Measurements from ENCODE around the gene DPYD. TPM values are rescaled to one million over a fixed set of nuclear protein-coding genes. Genes with fewer than 3 reads are reported as not detected.

Gene DPYD
- total and polyA plus RNA-seq, 4 donors = 17.7 to 99.3 (median 74.4) TPM

DNA sequence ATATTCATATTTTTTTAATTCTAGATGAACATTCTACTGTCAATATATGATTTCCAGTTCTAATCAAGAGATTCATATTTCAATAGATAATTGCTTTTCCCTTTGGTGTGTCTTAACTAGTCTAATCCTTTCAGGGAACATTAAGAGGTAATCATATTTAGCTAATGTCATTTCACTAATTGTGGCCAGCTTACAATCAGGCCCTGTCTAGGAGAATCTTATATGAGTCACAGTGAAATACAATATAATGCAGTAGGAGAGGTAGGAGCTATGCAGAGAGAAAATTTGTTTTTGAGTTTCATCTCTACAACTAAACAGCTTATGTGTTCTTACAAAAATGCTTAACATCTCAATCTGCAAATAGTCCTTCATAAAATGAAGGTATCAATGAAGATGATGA, 85.9 kb downstream of the DPYD start:
- Histone ChIP-seq H3K27me3 (ENCODE audit: control insufficient read depth in 3 of 3, insufficient read depth in 3 of 3, low read length in 2 of 3) (no peaks in the 10 kb centered on the region), H3K4me1 (ENCODE audit: control insufficient read depth in 5 of 5, insufficient read depth in 5 of 5, low read length in 5 of 5) (no peaks in the 10 kb centered on the region), H3K36me3 (ENCODE audit: control insufficient read depth in 4 of 4, insufficient read depth in 4 of 4, low read length in 4 of 4) (no peaks in the 10 kb centered on the region), H3K9ac (ENCODE audit: insufficient read depth in 1 of 2, low read length in 2 of 2) (no peak overlapping the region), H3K4me3 (no peak overlapping the region), H3K27ac (ENCODE audit: low read depth in 1 of 2, low read length in 1 of 2) (no peak overlapping the region), H3K9me3 (ENCODE audit: control insufficient read depth in 4 of 4, insufficient read depth in 3 of 4, low read length in 3 of 4) (no peaks in the 10 kb centered on the region)
- TF ChIP-seq, protein P1, sequence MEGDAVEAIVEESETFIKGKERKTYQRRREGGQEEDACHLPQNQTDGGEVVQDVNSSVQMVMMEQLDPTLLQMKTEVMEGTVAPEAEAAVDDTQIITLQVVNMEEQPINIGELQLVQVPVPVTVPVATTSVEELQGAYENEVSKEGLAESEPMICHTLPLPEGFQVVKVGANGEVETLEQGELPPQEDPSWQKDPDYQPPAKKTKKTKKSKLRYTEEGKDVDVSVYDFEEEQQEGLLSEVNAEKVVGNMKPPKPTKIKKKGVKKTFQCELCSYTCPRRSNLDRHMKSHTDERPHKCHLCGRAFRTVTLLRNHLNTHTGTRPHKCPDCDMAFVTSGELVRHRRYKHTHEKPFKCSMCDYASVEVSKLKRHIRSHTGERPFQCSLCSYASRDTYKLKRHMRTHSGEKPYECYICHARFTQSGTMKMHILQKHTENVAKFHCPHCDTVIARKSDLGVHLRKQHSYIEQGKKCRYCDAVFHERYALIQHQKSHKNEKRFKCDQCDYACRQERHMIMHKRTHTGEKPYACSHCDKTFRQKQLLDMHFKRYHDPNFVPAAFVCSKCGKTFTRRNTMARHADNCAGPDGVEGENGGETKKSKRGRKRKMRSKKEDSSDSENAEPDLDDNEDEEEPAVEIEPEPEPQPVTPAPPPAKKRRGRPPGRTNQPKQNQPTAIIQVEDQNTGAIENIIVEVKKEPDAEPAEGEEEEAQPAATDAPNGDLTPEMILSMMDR (IDR thresholded peaks at IDR 0.05; ENCODE audit: control extremely low read depth, extremely low read depth) = no peak
- ATAC-seq (ENCODE audit: insufficient read depth, low FRiP score) (no peak), DNase-seq (no peak)

DNA sequence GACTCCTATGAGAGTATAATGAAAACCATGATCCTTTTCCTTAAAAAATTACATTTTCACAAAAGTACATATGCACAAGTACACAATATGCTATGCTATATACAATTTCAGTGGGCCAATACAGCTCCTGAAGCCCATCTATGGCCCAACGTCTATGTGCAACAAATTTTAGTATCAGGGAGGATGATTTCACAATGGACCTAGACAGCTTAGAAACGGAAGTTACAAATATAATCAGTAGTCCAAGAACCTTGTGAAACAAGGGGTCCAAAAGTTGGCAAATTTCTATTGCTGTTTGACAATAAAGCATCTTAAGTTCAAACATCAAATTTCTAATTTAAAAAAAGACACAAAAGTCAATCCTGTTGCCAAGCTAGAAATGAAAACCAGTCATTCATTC, 87.0 kb downstream of the DPYD start:
- Histone ChIP-seq H3K27me3 (ENCODE audit: control insufficient read depth in 3 of 3, insufficient read depth in 3 of 3, low read length in 2 of 3) (no peaks in the 10 kb centered on the region), H3K36me3 (ENCODE audit: control insufficient read depth in 4 of 4, insufficient read depth in 4 of 4, low read length in 4 of 4) (no peaks in the 10 kb centered on the region), H3K4me3 (no peak overlapping the region), H3K9me3 (ENCODE audit: control insufficient read depth in 4 of 4, insufficient read depth in 3 of 4, low read length in 3 of 4) (no peaks in the 10 kb centered on the region), H3K4me1 (ENCODE audit: control insufficient read depth in 5 of 5, insufficient read depth in 5 of 5, low read length in 5 of 5) (no peaks in the 10 kb centered on the region), H3K9ac (ENCODE audit: insufficient read depth in 1 of 2, low read length in 2 of 2) (no peak overlapping the region), H3K27ac (ENCODE audit: low read depth in 1 of 2, low read length in 1 of 2) (no peak overlapping the region)
- DNase-seq = no peak
- 45 to 69% methylated on average over 2 of the region's 2 CpGs for WGBS, 2 donors
- TF ChIP-seq, protein P1 (IDR thresholded peaks at IDR 0.05; ENCODE audit: control extremely low read depth, extremely low read depth) = no peak
- no peak for ATAC-seq (ENCODE audit: insufficient read depth, low FRiP score)

DNA sequence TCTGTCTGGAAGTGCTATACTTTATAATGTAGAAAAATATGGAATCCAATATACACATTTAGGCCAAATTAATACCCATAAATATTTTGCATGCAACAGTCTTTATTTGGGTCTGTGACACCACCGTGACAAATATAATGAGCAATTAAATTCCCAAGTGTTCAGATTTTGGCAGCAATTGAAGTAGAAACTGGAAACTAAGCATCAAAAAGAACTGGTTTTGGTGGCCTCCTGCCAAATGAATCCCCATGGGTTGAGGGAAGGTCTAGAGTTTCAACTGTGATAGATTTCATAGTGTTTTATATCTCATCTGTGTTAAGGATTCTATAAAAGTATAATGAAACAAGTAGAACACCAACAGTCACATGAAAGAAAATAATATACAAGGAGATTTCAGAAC, 88.4 kb downstream of the DPYD start:
- whole genome bisulfite sequencing, 2 donors = 72 to 91% methylated on average over 1 of the region's 1 CpG
- TF ChIP-seq, protein P1 (IDR thresholded peaks at IDR 0.05; ENCODE audit: control extremely low read depth, extremely low read depth) = no peak
- Histone ChIP-seq H3K4me1 (ENCODE audit: control insufficient read depth in 5 of 5, insufficient read depth in 5 of 5, low read length in 5 of 5) (no peaks in the 10 kb centered on the region), H3K9me3 (ENCODE audit: control insufficient read depth in 4 of 4, insufficient read depth in 3 of 4, low read length in 3 of 4) (no peaks in the 10 kb centered on the region), H3K27ac (ENCODE audit: low read depth in 1 of 2, low read length in 1 of 2) (no peak overlapping the region), H3K9ac (ENCODE audit: insufficient read depth in 1 of 2, low read length in 2 of 2) (no peak overlapping the region), H3K36me3 (ENCODE audit: control insufficient read depth in 4 of 4, insufficient read depth in 4 of 4, low read length in 4 of 4) (no peaks in the 10 kb centered on the region), H3K4me3 (no peak overlapping the region), H3K27me3 (ENCODE audit: control insufficient read depth in 3 of 3, insufficient read depth in 3 of 3, low read length in 2 of 3) (no peaks in the 10 kb centered on the region)
- ATAC-seq (ENCODE audit: insufficient read depth, low FRiP score) (no peak), DNase-seq (peak in 2 of 3 donors; percentile 13 to 18)

DNA sequence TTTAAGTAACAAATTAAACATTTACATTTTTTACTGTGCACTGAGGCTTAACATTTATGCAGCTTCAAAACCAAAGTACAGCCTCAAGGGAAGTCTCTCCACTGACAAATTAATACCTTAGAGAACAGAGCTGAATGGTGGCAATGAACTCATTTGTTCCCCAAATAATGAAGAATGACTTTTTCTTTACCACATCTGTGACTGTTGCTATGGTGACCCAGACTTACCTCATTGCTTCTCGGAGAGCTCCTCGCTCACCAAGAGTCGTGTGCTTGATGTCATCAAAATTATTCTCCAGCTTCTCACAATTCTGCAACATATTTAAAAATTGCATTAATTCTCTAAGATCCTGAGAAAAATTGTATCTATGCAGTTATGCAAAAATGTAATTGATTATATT, 92.9 kb downstream of the DPYD start:
- ATAC-seq (ENCODE audit: insufficient read depth, low FRiP score) (no peak), DNase-seq (no peak)
- Histone ChIP-seq H3K4me1 (ENCODE audit: control insufficient read depth in 5 of 5, insufficient read depth in 5 of 5, low read length in 5 of 5) (peaks cover 0 to 5% (median 0%) of the 10 kb centered on the region in 5 donors), H3K27ac (ENCODE audit: low read depth in 1 of 2, low read length in 1 of 2) (no peak overlapping the region), H3K27me3 (ENCODE audit: control insufficient read depth in 3 of 3, insufficient read depth in 3 of 3, low read length in 2 of 3) (no peaks in the 10 kb centered on the region), H3K36me3 (ENCODE audit: control insufficient read depth in 4 of 4, insufficient read depth in 4 of 4, low read length in 4 of 4) (no peaks in the 10 kb centered on the region), H3K4me3 (no peak overlapping the region), H3K9ac (ENCODE audit: insufficient read depth in 1 of 2, low read length in 2 of 2) (no peak overlapping the region), H3K9me3 (ENCODE audit: control insufficient read depth in 4 of 4, insufficient read depth in 3 of 4, low read length in 3 of 4) (no peaks in the 10 kb centered on the region)
- TF ChIP-seq, protein P1 (IDR thresholded peaks at IDR 0.05; ENCODE audit: control extremely low read depth, extremely low read depth) = no peak
- WGBS, 2 donors = 70 to 80% methylated on average over 3 of the region's 3 CpGs

Measured in lung (tissue), 12 donors.